ENCODE data around the gene UBE2J2. TPM values are rescaled to one million over a fixed set of nuclear protein-coding genes. Genes with fewer than 3 reads are reported as not detected.

The UBE2J2 gene
- total RNA-seq, 1 experiment from 2014 or later = 38.0 TPM

DNA sequence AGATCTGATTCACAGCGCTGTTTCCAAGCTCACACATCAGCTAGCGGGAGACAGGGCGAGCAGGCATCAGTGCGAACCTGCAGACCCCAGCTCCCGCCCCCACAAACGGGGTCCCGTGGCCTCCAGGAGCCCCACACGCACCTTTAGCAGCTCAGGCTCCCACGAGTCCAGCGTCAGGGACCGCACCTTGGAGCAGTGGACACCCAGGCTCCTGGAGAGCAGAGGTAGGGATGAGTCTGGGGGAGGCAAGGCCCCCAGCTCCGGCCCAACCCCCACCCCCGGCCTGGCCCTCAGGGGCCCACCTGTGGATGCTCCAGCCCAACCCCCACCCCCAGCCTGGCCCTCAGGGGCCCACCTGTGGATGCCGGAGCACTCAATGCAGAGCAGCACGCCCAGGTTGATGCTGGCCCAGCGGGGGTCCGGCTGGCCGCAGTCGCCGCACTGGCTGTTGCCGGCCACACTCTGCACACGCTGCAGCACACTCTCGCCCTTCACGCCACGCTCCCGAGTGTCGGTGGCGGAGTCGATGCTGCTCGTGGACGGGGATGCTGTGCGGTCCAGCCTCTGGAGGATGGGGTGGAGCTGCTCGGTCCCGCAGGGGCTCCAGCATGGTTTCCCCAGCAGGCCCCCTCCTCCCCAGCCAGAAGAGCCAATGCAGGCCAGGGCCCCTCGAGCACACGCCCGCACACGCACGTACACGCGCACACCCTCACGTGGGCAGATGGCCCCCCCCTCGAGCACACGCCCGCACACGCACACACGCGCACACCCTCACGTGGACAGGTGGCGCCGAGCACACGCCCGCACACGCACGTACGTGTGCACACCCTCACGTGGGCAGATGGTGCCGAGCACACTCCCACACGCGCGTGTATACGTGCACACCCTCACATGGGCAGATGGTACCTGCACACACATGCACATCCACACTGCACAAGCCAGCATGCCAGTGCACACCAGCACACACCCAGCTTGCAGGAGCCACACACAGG, 22.7 kb upstream of the UBE2J2 start:
- no peak for DNase-seq (ENCODE audit: low spot score)

DNA sequence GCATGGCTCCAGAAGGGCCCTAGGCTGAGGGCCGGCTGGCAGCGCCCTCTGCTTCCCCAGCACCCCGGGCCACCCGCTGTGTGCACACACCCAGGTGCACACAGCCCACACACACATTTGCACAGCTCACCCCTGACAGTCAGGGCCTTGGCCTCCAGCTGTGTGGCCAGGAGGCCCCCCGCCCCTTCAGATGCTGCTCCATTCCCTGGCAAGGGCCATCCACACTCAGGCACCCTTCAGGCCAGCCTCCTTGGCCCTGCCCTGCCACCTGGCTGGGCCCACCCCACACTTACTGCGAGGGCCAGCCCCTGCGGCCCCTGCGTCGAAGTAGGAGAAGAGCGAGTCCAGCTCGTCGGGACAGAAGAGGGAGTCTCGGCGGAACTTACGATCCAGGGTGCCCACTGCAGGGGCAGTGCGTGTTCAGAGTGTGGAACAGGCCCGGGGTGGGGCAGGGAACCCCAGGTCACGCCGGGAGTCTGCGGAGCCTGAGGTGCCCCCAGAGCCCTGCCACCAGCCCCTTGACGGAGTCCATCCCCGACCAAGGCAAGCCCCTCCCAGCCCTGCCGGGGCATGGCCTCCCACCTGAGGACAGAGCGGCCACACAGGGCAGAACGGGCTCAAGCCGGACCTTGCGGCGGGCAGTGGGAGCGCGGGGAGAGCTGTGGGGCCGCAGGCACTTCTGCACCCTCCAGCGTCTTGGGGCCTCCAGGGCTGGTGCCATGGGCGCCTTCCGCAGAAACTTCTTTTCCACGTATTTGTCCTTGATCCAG, 21.7 kb upstream of the UBE2J2 start:
- DNase-seq (ENCODE audit: low spot score) = no peak

DNA sequence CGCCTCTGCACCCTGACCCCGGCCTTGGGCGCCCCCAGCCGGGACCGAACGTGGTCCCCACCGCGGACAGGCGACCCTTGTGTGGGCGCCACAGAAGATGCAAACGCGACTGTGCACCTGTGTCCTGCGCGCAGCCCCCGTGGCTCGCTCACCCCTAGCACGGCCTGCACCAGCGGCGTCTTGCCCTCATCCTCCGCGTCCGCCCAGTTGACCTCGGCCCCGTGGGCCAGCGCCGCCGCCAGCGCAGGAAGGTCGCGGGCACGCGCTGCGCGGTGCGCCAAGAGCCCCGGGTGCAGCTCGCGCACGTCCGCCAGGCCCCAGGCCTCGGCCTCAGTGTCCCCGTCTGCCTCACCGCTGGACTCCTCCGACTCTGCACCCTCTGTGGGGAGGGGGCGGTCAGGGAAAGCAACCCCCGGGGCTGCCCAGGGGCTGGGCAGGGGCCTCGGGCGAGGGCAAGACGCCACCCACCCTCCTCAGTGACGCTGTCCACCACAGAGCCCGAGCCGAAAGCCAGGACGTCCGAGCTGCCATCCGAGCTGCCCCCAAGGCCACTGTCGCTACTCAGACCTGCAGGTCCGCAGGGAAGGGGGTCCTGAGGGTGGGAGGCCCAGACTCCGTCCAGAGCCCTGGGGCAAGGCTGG, 20.7 kb upstream of the UBE2J2 start:
- DNase-seq (ENCODE audit: low spot score) = no peak

DNA sequence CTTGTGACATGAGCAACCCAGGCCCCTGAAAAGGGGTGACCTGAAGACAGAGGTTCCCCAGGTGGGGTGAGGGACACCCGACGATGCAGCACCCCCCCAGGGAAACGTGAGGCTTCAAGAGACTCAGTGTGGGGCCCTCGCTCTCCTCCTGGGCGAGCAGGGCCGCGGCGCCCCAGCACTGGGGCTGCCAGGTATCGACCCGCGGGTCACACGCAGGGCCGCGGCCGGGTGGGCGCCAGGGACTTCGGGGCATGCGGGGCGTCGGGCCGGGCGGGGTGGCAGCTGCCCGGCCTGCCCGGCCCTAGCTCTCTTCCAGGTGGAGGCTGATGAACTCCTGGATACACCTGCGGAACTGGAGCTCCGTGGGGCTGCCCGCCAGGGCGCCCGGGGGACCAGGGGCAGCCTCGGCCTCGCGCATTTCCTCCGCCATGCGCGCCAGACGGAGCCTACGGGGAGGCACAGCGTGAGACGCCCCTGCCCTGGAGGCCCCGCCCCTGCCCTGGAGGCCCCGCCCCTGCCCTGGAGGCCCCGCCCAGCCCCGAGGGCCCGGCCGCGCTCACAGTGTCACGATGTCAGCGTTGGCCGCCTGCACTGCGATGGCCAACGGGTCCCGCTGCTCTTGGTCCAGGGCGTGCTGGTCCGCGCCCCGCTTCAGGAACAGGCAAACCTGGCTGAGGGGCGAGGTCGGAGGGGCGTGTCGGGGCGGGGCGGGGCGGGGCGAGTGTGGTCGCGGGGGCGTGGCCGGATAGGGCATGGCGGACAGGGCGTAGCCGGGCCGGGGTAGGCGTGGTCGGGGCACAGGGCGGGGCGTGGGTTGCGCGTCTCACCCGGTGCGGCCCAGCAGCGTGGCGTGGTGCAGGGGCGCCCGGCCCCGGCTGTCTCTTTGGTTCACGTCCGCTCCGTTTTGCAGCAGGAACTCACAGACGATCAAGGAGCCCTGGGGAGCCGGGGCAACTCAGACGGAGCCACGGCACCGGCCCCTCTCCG, 19.9 kb upstream of the UBE2J2 start:
- no peak for DNase-seq (ENCODE audit: low spot score)

DNA sequence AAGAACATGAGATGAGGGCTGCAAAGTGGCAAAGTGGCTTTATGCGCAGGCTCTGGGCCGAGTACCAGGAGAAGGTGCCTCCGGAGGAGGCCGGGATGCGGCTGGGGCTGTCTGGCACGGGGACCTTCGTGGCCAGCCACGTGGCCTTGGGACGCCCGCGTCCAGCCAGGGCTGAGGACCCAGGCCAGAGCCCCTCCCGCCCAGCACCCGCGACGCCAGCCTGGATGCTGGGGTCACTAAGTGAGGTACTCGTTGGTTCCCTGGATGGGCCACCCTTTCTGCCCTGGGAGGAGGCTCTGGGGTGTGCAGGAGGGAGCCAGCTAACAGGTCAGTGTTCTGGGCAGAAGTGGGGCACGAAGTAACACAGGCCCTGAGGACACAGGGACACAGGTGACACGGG, 19.2 kb upstream of the UBE2J2 start:
- no peak for DNase-seq (ENCODE audit: low spot score)

DNA sequence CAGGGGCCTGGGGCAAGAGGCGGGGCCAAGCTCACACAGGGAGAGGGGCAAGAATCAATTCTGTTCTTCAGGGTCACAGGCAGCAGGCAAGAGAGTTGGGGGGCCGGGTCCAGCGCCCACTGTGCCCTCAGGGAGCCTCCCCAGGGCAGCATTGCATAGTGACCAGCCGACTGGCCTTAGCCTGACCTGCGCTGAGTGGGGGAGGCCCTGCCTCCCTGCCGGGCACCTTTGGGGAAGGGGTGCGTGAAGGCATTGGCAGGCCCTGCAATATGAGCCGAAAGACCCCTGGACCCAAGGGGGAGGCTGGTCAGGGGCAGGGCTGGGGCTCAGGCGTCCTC, 18.8 kb upstream of the UBE2J2 start:
- DNase-seq (ENCODE audit: low spot score) = no peak

DNA sequence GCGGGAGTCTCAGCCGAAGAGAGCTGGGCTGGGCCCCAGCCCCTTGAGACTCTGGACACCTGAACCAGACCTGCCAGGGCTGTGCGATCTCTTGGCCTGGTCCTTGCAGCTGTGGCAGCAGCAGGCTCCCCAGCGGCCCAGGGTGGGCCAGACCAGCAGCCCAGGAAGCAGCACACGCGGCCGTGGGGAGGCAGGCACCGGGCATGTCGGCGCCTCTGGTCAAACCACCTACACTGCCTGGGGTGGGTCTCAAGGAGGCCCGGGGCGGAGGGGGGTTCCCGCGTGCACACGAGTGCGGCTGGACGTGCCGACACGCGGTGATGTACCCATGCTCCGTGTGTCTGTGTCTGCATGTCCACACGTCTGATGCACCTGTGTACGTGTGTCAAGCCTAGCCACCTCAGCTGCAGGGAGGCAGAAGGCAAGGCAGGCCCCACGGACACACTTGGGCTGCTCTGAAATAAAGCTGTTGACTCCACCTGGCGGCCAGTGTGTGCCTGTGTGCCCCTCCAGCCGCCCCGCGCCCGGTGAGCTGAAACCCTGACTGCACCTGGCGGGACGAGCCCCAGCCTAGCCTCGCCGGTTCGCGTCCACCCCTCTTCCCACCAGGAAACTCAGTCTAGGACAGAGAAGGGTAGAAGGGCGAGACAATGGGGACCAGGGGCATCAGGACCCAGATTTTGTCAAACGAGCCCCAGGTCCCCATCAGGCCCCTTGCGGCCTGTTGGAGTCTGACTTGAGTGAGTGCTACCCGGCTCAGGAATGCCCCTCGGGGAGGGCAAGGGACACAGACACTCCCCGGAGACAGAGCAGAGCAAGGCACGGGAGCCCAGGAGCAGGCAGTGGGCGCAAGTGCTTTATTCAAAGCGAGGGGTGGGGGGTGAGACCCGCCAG, 18.1 kb upstream of the UBE2J2 start:
- no peak for DNase-seq (ENCODE audit: low spot score)

DNA sequence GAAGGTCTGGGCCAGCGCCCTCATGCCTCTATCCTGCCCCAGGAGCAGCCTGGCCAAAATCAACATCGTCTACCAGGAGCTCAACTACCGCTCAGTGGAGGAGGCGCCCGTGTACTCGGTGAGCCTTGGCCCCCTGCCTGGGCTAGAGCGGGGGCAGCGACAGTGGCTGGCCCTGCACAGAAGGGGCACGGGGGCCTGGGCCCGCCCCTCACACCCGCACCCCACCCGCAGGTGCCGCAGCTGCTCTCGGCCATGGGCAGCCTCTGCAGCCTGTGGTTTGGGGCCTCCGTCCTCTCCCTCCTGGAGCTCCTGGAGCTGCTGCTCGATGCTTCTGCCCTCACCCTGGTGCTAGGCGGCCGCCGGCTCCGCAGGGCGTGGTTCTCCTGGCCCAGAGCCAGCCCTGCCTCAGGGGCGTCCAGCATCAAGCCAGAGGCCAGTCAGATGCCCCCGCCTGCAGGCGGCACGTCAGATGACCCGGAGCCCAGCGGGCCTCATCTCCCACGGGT, 17.4 kb upstream of the UBE2J2 start:
- no peak for DNase-seq (ENCODE audit: low spot score)

DNA sequence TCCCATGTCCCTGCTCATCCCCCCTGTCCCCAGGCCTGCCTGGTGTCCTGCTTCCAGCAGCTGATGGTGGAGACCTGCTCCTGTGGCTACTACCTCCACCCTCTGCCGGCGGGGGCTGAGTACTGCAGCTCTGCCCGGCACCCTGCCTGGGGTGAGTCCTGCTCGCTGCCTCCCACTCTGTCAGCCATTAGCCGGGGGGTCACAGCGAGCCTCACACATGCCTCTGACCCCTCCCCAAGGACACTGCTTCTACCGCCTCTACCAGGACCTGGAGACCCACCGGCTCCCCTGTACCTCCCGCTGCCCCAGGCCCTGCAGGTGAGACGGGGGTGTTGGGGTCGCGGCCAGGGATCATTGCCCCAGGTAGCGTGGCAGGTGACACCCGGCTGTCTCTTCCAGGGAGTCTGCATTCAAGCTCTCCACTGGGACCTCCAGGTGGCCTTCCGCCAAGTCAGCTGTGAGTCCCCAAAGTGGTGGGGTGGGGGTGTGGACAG, 16.6 kb upstream of the UBE2J2 start:
- no peak for DNase-seq (ENCODE audit: low spot score)

- no peak for DNase-seq (ENCODE audit: low spot score)
Observed at GRCh38 chr1:1287288-1288110, 13.8 kb upstream of the UBE2J2 start.

- DNase-seq (ENCODE audit: low spot score) = no peak
Observed at GRCh38 chr1:1286313-1287261, 12.9 kb upstream of the UBE2J2 start.

GRCh38 chr1:1285611-1286311, 12.1 kb upstream of the UBE2J2 start:
- DNase-seq (ENCODE audit: low spot score) = no peak

DNA sequence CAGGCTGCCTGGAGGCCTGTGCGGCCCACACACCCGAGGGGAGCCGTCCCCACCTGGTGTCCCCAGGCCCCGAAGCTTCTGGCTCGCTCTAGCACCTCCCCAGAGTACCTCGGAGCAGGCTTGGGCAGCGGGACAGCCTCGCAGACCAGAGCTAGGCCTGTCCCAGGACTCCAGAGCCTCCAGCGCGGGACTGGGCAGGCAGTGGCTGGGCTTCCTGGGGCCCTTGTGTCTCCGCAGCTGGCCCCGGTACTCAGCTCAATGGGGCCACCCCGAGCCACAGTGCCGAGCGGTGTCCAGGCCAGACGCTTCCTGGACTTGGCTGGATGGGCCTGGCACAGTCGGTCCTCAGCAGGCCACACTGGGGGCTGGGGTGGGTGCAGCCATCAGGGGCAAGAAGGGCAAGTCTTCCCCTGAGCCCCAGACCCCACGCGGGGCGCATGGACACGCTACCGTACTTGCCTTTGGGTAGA, 11.5 kb upstream of the UBE2J2 start:
- no peak for DNase-seq (ENCODE audit: low spot score)

DNA sequence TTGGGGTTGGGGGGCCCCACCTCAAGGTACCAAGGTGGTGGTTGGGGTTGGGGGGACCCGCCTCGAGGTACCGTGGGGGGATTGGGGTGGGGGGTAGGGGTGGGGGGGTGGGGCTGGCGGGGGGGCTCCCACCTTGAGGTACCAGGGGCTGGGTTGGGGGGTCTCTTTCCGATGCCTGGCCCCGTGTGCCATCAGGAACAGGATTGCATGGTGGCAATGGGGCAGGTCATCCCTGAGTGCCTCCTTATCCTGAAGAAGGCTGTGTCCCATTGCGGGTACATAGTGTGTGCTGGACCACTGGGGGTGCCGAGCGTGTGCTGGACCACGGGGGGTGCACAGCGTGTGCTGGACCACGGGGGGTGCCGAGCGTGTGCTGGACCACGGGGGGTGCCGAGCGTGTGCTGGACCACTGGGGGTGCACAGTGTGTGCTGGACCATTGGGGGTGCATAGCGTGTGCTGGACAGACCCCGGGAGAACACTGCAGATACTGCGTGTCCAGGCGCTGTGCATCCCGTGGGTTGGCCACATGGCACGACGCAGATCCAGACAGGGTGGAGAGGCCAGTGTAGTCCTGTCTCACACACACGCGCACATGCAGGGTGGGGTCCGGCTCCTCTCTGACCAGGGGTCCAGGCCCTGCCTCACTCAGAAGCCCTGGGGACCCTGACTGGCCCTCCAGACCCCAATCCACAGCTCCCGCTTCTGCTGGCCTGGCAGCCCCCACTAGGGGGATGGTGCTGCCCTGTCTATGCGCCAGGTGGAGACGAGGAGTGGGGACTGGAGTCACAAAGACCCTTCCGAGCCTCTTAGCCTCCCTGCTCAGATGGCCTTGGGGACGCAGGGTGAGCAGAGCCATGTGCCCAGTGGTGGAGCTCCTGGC, 10.8 kb upstream of the UBE2J2 start:
- DNase-seq (ENCODE audit: low spot score) = no peak

- DNase-seq (ENCODE audit: low spot score) = no peak
Observed at GRCh38 chr1:1283821-1284220, 10.2 kb upstream of the UBE2J2 start.

- DNase-seq (ENCODE audit: low spot score) = peak; percentile 26
Observed at GRCh38 chr1:1282998-1283397, 9.3 kb upstream of the UBE2J2 start.
